GM23338 (cell line): ENCODE measurements around the gene RBM28.

Experiments used
- CREB1 ChIP-seq: fragments of 250-450 bp; sonication (Bioruptor Pico); IDR thresholded peaks from 2 replicates; pipeline ENCODE4 v1.5.0; 2020; ENCODE audit warnings: low read depth, mild to moderate bottlenecking, moderate library complexity
- EZH2 ChIP-seq: fragments of 200-600 bp; sonication (generic); IDR thresholded peaks from one replicate; pipeline ENCODE4 v1.8.0; 2017; ENCODE audit warnings: antibody characterized with exemption, mild to moderate bottlenecking, low read depth; ENCODE audit not compliant: unreplicated experiment
- EZH2phosphoT487 ChIP-seq: fragments of 200-600 bp; sonication (generic); IDR thresholded peaks from one replicate; pipeline ENCODE4 v1.8.1; 2018; ENCODE audit warnings: antibody characterized with exemption; ENCODE audit not compliant: unreplicated experiment
- JUNB ChIP-seq: IDR thresholded peaks from one replicate; pipeline ENCODE4 v1.6.1; 2016; ENCODE audit warnings: antibody characterized with exemption; ENCODE audit not compliant: unreplicated experiment
- NANOG ChIP-seq: IDR thresholded peaks from 2 replicates; pipeline ENCODE4 v1.6.1; 2016; ENCODE audit warnings: antibody characterized with exemption, borderline replicate concordance
- POLR2AphosphoS5 ChIP-seq: IDR thresholded peaks from 2 replicates; pipeline ENCODE4 v1.6.1; 2016; ENCODE audit warnings: antibody characterized with exemption, low read depth
- TF ChIP-seq, protein P1 (sequence below), 2 experiments: fragments of 200-600 bp in 1 of 2; sonication (generic) in 1 of 2; conservative IDR thresholded peaks; 2 replicates each; pipeline versions ENCODE4 v1.5.1 to v1.6.1; 2016 to 2017; ENCODE audit warnings: antibody characterized with exemption in 2 of 2, low read depth in 2 of 2, mild to moderate bottlenecking in 2 of 2, moderate library complexity in 1 of 2
- TF ChIP-seq, protein P2 (sequence below): IDR thresholded peaks from one replicate; pipeline ENCODE4 v1.6.1; 2018; ENCODE audit warnings: antibody characterized with exemption; ENCODE audit not compliant: unreplicated experiment
- TF ChIP-seq, protein P3 (sequence below): fragments of 250-450 bp; sonication (Bioruptor Pico); IDR thresholded peaks from 2 replicates; pipeline ENCODE4 v1.5.0; 2020; ENCODE audit warnings: mild to moderate bottlenecking, moderate library complexity
- TF ChIP-seq, protein P4 (sequence below): IDR thresholded peaks from 2 replicates; pipeline ENCODE4 v1.6.1; 2016; ENCODE audit warnings: antibody characterized with exemption

DNA sequence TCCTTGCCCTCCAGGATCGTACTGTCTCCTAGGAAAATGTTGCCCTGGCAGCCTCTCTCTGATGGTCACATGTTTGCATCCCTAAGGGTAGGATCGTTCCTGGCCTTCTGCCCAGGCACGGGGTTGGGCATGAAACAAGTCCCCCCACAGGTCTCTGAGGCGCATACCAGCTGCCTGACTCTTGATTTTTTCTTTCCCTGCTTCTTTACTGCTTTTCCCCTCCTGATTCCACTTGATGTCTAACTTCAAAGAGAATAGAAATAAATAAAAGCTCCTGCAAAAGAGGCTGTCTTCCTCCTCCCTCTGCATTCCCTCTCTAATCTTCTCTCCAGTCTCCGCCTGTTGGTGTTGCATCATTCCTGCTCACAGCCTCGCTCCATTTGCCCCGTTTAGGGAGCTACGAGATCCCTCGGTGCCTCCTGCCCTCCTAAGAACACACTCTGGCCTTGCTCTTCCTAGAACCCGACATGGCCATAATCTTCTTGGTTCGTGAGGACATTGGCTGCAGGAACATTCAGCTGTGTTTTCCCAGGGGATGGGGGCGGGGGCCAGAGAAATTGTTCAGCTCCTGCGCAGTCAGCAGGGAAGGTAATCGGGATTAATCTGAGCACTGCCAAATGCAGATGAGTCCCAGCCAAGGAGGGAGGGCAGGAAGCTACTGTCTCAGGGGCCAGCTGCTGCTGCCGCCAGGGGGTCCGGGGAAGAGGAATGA, 76.7 kb downstream of the RBM28 start:
- TF ChIP-seq, protein P1, sequence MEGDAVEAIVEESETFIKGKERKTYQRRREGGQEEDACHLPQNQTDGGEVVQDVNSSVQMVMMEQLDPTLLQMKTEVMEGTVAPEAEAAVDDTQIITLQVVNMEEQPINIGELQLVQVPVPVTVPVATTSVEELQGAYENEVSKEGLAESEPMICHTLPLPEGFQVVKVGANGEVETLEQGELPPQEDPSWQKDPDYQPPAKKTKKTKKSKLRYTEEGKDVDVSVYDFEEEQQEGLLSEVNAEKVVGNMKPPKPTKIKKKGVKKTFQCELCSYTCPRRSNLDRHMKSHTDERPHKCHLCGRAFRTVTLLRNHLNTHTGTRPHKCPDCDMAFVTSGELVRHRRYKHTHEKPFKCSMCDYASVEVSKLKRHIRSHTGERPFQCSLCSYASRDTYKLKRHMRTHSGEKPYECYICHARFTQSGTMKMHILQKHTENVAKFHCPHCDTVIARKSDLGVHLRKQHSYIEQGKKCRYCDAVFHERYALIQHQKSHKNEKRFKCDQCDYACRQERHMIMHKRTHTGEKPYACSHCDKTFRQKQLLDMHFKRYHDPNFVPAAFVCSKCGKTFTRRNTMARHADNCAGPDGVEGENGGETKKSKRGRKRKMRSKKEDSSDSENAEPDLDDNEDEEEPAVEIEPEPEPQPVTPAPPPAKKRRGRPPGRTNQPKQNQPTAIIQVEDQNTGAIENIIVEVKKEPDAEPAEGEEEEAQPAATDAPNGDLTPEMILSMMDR (conservative IDR thresholded peaks at IDR 0.05; ENCODE audit: low read depth in 2 of 2): peak; percentile 22 to 29; a peak in 3 of 4 replicates
- no peak for TF ChIP-seq EZH2phosphoT487
- TF ChIP-seq POLR2AphosphoS5: peak; percentile 74
- no peak for TF ChIP-seq EZH2
- TF ChIP-seq, protein P2, sequence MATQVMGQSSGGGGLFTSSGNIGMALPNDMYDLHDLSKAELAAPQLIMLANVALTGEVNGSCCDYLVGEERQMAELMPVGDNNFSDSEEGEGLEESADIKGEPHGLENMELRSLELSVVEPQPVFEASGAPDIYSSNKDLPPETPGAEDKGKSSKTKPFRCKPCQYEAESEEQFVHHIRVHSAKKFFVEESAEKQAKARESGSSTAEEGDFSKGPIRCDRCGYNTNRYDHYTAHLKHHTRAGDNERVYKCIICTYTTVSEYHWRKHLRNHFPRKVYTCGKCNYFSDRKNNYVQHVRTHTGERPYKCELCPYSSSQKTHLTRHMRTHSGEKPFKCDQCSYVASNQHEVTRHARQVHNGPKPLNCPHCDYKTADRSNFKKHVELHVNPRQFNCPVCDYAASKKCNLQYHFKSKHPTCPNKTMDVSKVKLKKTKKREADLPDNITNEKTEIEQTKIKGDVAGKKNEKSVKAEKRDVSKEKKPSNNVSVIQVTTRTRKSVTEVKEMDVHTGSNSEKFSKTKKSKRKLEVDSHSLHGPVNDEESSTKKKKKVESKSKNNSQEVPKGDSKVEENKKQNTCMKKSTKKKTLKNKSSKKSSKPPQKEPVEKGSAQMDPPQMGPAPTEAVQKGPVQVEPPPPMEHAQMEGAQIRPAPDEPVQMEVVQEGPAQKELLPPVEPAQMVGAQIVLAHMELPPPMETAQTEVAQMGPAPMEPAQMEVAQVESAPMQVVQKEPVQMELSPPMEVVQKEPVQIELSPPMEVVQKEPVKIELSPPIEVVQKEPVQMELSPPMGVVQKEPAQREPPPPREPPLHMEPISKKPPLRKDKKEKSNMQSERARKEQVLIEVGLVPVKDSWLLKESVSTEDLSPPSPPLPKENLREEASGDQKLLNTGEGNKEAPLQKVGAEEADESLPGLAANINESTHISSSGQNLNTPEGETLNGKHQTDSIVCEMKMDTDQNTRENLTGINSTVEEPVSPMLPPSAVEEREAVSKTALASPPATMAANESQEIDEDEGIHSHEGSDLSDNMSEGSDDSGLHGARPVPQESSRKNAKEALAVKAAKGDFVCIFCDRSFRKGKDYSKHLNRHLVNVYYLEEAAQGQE: no peak
- TF ChIP-seq, protein P3, sequence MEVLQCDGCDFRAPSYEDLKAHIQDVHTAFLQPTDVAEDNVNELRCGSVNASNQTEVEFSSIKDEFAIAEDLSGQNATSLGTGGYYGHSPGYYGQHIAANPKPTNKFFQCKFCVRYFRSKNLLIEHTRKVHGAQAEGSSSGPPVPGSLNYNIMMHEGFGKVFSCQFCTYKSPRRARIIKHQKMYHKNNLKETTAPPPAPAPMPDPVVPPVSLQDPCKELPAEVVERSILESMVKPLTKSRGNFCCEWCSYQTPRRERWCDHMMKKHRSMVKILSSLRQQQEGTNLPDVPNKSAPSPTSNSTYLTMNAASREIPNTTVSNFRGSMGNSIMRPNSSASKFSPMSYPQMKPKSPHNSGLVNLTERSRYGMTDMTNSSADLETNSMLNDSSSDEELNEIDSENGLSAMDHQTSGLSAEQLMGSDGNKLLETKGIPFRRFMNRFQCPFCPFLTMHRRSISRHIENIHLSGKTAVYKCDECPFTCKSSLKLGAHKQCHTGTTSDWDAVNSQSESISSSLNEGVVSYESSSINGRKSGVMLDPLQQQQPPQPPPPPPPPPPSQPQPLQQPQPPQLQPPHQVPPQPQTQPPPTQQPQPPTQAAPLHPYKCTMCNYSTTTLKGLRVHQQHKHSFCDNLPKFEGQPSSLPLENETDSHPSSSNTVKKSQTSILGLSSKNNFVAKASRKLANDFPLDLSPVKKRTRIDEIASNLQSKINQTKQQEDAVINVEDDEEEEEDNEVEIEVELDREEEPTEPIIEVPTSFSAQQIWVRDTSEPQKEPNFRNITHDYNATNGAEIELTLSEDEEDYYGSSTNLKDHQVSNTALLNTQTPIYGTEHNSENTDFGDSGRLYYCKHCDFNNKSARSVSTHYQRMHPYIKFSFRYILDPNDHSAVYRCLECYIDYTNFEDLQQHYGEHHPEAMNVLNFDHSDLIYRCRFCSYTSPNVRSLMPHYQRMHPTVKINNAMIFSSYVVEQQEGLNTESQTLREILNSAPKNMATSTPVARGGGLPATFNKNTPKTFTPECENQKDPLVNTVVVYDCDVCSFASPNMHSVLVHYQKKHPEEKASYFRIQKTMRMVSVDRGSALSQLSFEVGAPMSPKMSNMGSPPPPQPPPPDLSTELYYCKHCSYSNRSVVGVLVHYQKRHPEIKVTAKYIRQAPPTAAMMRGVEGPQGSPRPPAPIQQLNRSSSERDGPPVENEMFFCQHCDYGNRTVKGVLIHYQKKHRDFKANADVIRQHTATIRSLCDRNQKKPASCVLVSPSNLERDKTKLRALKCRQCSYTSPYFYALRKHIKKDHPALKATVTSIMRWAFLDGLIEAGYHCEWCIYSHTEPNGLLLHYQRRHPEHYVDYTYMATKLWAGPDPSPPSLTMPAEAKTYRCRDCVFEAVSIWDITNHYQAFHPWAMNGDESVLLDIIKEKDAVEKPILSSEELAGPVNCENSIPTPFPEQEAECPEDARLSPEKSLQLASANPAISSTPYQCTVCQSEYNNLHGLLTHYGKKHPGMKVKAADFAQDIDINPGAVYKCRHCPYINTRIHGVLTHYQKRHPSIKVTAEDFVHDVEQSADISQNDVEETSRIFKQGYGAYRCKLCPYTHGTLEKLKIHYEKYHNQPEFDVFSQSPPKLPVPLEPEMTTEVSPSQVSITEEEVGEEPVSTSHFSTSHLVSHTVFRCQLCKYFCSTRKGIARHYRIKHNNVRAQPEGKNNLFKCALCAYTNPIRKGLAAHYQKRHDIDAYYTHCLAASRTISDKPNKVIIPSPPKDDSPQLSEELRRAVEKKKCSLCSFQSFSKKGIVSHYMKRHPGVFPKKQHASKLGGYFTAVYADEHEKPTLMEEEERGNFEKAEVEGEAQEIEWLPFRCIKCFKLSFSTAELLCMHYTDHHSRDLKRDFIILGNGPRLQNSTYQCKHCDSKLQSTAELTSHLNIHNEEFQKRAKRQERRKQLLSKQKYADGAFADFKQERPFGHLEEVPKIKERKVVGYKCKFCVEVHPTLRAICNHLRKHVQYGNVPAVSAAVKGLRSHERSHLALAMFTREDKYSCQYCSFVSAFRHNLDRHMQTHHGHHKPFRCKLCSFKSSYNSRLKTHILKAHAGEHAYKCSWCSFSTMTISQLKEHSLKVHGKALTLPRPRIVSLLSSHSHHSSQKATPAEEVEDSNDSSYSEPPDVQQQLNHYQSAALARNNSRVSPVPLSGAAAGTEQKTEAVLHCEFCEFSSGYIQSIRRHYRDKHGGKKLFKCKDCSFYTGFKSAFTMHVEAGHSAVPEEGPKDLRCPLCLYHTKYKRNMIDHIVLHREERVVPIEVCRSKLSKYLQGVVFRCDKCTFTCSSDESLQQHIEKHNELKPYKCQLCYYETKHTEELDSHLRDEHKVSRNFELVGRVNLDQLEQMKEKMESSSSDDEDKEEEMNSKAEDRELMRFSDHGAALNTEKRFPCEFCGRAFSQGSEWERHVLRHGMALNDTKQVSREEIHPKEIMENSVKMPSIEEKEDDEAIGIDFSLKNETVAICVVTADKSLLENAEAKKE (CRISPR knock-in tag): no peak
- no peak for TF ChIP-seq CREB1 (CRISPR knock-in tag)
- TF ChIP-seq, protein P4, sequence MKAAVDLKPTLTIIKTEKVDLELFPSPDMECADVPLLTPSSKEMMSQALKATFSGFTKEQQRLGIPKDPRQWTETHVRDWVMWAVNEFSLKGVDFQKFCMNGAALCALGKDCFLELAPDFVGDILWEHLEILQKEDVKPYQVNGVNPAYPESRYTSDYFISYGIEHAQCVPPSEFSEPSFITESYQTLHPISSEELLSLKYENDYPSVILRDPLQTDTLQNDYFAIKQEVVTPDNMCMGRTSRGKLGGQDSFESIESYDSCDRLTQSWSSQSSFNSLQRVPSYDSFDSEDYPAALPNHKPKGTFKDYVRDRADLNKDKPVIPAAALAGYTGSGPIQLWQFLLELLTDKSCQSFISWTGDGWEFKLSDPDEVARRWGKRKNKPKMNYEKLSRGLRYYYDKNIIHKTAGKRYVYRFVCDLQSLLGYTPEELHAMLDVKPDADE: no peak; the same call in 1 of the 2 replicates
- no peak for TF ChIP-seq NANOG
- TF ChIP-seq JUNB: no peak
